Ishikawa (cell line): ENCODE measurements around the gene EGFLAM.

Source experiments
- CEBPB ChIP-seq: IDR thresholded peaks from 2 replicates; pipeline ENCODE4 v1.6.1; 2012
- CREB1 ChIP-seq: IDR thresholded peaks from 2 replicates; pipeline ENCODE4 v1.6.1; 2012; ENCODE audit warnings: low read depth
- EGR1 ChIP-seq: IDR thresholded peaks from 2 replicates; pipeline ENCODE4 v1.6.1; 2012
- EP300 ChIP-seq: IDR thresholded peaks from 2 replicates; pipeline ENCODE4 v1.6.1; 2012; ENCODE audit warnings: borderline replicate concordance
- FOXM1 ChIP-seq: IDR thresholded peaks from 2 replicates; pipeline ENCODE4 v1.6.1; 2012; ENCODE audit warnings: low read depth, borderline replicate concordance
- NFIC ChIP-seq: IDR thresholded peaks from 2 replicates; pipeline ENCODE4 v1.6.1; 2012
- RAD21 ChIP-seq: IDR thresholded peaks from 2 replicates; pipeline ENCODE4 v1.6.1; 2012; ENCODE audit warnings: low read depth
- TAF1 ChIP-seq: IDR thresholded peaks from 2 replicates; pipeline ENCODE4 v1.6.1; 2012; ENCODE audit warnings: low read depth, mild to moderate bottlenecking
- TCF12 ChIP-seq: IDR thresholded peaks from 2 replicates; pipeline ENCODE4 v1.6.1; 2012; ENCODE audit warnings: low read depth
- TEAD4 ChIP-seq: IDR thresholded peaks from 2 replicates; pipeline ENCODE4 v1.6.1; 2012
- YY1 ChIP-seq: IDR thresholded peaks from 2 replicates; pipeline ENCODE4 v1.6.1; 2012; ENCODE audit warnings: low read depth
- ZBTB7A ChIP-seq: IDR thresholded peaks from 2 replicates; pipeline ENCODE4 v1.6.1; 2012; ENCODE audit warnings: low read depth
- TF ChIP-seq, protein P1 (sequence below): IDR thresholded peaks from 2 replicates; pipeline ENCODE4 v1.6.1; 2012
- TF ChIP-seq, protein P2 (sequence below): IDR thresholded peaks from 2 replicates; pipeline ENCODE4 v1.6.1; 2012; ENCODE audit warnings: low read depth, mild to moderate bottlenecking
- TF ChIP-seq, protein P3 (sequence below): IDR thresholded peaks from 2 replicates; pipeline ENCODE4 v1.6.1; 2012

Gene EGFLAM

DNA sequence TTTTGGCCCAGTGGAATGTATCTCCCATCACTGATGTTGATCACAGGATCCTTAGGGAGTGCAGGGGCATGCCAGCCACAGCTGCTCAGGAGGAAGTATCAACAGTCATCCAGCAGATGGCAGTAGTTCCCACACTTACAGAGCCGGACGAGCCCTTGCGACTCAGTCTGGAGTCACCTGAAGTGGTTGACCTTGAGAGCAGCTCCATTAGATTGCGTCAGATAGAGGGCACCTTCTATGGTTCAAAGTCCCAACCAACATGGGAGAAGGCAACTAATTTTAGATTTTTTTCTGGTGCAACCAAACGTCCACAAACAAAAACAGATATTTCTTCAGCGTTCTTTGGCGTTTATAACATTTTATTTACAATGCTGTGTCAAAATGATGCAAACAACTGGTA, 124.5 kb downstream of the EGFLAM start:
- TF ChIP-seq TAF1 (no peak), CEBPB (peak; percentile 65; the same call in 1 of the 2 replicates), RAD21 (peak; percentile 72)

DNA sequence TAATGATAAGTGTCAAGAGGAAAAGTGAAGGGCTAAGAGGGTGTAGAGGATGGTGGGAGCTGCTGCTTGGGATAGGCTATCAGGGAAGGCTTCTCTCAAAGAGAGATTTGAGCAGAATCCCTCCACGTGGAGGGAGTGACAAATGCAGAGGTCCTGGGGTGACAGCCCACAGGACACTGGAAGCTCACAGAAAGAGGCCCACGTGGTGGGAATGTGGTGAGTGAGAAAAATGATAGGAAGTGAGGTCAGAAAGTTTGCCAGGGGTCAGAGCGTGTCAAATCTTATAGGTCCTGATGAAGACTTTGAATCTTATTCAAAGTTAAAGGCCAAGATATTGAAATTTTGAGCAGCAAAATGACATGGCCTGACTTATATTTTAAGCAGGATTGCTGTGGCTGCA, 125.3 kb downstream of the EGFLAM start:
- TF ChIP-seq EP300 (no peak), TEAD4 (no peak), CREB1 (no peak), EGR1 (no peak), CEBPB (no peak), NFIC (no peak), YY1 (no peak), FOXM1 (no peak)
- TF ChIP-seq, protein P1, sequence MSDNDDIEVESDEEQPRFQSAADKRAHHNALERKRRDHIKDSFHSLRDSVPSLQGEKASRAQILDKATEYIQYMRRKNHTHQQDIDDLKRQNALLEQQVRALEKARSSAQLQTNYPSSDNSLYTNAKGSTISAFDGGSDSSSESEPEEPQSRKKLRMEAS: no peak
- TF ChIP-seq, protein P2, sequence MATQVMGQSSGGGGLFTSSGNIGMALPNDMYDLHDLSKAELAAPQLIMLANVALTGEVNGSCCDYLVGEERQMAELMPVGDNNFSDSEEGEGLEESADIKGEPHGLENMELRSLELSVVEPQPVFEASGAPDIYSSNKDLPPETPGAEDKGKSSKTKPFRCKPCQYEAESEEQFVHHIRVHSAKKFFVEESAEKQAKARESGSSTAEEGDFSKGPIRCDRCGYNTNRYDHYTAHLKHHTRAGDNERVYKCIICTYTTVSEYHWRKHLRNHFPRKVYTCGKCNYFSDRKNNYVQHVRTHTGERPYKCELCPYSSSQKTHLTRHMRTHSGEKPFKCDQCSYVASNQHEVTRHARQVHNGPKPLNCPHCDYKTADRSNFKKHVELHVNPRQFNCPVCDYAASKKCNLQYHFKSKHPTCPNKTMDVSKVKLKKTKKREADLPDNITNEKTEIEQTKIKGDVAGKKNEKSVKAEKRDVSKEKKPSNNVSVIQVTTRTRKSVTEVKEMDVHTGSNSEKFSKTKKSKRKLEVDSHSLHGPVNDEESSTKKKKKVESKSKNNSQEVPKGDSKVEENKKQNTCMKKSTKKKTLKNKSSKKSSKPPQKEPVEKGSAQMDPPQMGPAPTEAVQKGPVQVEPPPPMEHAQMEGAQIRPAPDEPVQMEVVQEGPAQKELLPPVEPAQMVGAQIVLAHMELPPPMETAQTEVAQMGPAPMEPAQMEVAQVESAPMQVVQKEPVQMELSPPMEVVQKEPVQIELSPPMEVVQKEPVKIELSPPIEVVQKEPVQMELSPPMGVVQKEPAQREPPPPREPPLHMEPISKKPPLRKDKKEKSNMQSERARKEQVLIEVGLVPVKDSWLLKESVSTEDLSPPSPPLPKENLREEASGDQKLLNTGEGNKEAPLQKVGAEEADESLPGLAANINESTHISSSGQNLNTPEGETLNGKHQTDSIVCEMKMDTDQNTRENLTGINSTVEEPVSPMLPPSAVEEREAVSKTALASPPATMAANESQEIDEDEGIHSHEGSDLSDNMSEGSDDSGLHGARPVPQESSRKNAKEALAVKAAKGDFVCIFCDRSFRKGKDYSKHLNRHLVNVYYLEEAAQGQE: no peak

DNA sequence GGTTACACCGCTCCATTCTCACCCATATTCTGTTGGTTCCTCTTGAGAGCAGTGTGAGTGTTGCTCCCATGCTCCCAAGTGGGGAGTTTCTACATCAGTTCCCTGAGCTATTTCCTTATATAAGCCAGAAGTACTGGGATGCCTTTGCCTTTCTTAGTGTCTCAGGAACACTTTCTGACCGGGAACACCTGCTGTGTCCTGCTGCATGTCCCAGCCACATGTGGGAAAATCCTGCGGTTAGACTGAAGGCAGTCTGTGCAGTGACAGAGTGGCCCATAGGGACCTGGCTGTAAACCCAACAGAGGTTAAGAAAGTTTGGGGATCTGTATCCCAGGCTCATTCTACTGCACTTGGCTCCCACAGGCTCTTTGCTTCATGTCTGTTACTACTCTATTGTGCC, 126.0 kb downstream of the EGFLAM start:
- TF ChIP-seq RAD21: no peak
- TF ChIP-seq, protein P2: no peak
- TF ChIP-seq YY1: no peak
- TF ChIP-seq FOXM1: no peak
- no peak for TF ChIP-seq NFIC
- TF ChIP-seq CREB1: no peak
- TF ChIP-seq EGR1: no peak
- no peak for TF ChIP-seq TEAD4
- TF ChIP-seq TAF1: no peak
- no peak for TF ChIP-seq EP300
- TF ChIP-seq TCF12: no peak
- TF ChIP-seq, protein P3, sequence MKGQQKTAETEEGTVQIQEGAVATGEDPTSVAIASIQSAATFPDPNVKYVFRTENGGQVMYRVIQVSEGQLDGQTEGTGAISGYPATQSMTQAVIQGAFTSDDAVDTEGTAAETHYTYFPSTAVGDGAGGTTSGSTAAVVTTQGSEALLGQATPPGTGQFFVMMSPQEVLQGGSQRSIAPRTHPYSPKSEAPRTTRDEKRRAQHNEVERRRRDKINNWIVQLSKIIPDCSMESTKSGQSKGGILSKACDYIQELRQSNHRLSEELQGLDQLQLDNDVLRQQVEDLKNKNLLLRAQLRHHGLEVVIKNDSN: no peak
- TF ChIP-seq, protein P1: no peak
- TF ChIP-seq ZBTB7A: no peak
- TF ChIP-seq CEBPB: no peak

DNA sequence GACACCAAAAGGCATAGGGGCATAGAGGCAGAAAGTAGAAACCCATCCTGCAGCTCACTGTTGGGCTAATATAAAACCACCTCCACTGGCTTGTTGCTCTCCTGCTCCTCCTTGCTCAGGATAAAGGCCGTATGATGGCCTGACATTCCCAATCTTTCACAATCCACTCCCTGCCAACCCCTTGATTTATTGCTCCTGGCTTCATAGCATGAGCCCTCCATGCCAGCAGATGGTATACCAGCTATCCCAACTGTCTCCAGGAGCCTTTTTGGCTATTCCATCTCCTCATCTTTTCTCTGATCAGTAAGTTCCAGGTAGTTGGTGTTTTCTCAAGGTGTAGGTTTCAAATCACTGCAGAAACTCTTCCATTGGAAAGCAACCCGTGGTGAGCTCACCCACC, 128.8 kb downstream of the EGFLAM start:
- no peak for TF ChIP-seq CEBPB
- TF ChIP-seq RAD21: no peak
- TF ChIP-seq, protein P3: no peak
- TF ChIP-seq, protein P1: no peak
- no peak for TF ChIP-seq YY1
- TF ChIP-seq NFIC: no peak
- no peak for TF ChIP-seq CREB1
- no peak for TF ChIP-seq ZBTB7A
- TF ChIP-seq EGR1: no peak

DNA sequence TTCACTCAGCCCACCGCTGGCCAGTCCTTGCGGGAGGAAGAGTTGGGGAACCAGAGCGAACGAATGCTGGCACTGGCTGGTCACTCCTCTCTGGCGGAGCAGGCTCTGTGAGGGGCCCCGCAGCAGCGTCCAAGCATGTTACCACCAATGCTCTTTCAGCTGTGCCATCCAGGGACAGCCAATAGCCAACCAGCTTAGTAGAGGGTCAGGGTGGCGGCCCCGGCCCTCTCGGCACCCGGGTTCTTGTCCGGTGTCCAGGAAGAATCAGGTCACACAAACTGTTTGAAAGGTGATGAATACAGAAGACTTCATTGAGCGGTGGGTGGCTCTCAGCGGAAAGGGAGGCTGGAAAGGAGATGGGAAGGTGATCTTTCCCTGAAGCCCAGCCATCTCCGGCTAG, 135.3 kb downstream of the EGFLAM start:
- TF ChIP-seq FOXM1 (no peak), CEBPB (no peak), EGR1 (no peak), TAF1 (no peak), YY1 (no peak), TEAD4 (no peak), RAD21 (no peak), TCF12 (no peak), ZBTB7A (no peak), CREB1 (no peak), NFIC (no peak), EP300 (no peak)
- TF ChIP-seq, protein P2: no peak
- TF ChIP-seq, protein P1: no peak
- TF ChIP-seq, protein P3: no peak
